Choroid plexus epithelial cell (primary cell): ENCODE results near the gene VPS35L.

Experiments used
- DNase-seq: peaks from one replicate; pipeline ENCODE4 v3.0.0-alpha.2; 2010; ENCODE audit warnings: low read depth
- H3K4me3 ChIP-seq: 2 replicates; pipeline ENCODE4 v1.5.1; 2011; ENCODE audit warnings: low read depth, mild to moderate bottlenecking, control low read depth, low read length, moderate library complexity
- TF ChIP-seq, protein P1 (sequence below): conservative IDR thresholded peaks from 2 replicates; pipeline ENCODE4 v1.5.1; 2011; ENCODE audit warnings: low read depth, mild to moderate bottlenecking, control low read depth, inconsistent platforms, low read length, moderate library complexity

VPS35L gene

DNA sequence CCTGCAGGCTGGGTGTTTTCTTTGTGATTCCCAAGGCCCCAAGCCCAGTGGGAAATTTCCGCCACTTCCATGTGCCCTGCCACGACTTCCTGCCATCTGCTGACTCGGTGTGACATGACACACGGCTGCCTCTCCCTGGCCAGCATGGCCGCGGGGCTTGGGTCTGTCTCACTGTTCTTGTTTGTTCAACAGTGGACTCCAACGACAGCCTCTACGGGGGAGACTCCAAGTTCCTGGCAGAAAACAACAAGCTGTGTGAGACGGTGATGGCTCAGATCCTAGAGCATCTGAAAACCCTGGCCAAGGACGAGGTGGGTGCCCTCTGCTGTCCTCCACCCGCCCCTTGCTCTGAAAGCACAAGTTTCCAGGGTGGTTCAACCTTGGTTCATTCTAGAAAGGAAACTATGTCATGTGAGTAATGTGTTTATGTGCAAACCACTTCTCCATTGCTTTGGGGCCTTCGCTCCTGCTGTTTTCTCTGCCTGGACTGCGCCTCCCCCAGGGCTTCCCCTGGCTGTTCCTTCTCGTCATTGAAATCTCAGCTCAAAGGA lies 135.7 kb downstream of the VPS35L start:
- DNase-seq = peak; percentile 66
- no peak overlapping the region for H3K4me3 ChIP-seq
- TF ChIP-seq, protein P1, sequence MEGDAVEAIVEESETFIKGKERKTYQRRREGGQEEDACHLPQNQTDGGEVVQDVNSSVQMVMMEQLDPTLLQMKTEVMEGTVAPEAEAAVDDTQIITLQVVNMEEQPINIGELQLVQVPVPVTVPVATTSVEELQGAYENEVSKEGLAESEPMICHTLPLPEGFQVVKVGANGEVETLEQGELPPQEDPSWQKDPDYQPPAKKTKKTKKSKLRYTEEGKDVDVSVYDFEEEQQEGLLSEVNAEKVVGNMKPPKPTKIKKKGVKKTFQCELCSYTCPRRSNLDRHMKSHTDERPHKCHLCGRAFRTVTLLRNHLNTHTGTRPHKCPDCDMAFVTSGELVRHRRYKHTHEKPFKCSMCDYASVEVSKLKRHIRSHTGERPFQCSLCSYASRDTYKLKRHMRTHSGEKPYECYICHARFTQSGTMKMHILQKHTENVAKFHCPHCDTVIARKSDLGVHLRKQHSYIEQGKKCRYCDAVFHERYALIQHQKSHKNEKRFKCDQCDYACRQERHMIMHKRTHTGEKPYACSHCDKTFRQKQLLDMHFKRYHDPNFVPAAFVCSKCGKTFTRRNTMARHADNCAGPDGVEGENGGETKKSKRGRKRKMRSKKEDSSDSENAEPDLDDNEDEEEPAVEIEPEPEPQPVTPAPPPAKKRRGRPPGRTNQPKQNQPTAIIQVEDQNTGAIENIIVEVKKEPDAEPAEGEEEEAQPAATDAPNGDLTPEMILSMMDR = no peak

DNA sequence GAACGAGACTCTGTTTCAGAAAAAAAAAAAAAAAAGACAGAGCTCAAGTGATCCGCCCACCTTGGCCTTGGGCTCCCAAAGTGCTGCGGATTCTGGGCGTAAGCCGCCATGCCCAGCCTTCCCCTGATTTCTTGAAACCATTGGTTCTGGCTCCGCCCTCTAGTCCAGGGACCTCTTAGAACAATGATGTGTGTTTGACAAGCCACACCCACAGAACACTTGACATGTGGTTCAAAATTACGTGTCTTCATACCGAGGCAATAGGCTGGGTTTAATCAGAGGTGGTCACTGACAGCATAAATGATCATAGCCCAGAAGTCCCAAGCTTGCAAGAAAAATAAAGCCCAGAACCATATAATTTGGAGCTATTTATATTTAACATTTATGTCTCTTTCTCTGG lies 139.5 kb downstream of the VPS35L start:
- TF ChIP-seq, protein P1 = no peak
- DNase-seq = no peak
- H3K4me3 ChIP-seq = no peak overlapping the region

DNA sequence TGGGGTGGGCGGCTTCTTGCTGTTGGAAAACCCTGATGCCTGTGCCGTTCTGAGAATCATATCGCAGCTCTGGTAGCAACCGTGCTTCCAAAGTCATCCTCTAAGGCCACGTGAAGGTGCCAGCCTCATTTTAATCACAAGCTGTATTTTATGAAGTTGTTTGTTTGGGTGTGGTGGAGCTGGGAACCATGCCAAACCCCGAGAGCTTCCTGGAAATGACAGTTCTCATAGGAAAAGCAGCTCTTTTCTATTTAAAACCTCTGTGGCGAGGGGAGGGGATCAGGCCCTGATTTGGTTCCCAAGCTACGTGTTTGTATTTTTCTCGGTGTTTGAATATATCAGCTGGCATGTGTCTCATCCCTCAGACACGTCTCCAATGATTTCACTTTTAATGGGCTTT lies 140.8 kb downstream of the VPS35L start:
- peak; percentile 96 for DNase-seq
- TF ChIP-seq, protein P1 = no peak
- H3K4me3 ChIP-seq = no peak overlapping the region

DNA sequence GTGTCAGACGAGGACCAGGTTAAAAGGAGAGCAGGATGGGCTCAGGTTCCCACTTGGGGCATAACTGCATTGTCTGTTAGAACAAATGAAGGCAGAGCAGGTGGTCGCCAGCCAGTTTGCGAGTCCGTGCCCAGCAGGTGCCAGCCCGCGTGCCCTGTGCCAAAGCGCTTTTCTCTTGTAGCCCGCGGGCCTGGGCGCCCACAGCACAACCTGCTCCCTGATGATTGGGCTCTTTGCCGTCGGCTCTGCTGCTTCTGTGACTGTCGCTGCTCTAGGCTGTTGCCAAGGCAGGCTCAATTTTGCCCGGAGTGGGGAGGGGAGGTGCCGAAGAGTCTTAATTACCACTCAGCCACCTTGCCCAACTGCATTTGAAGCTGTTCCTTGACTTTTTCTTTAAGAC lies 141.5 kb downstream of the VPS35L start:
- no peak overlapping the region for H3K4me3 ChIP-seq
- no peak for DNase-seq
- TF ChIP-seq, protein P1 = no peak

DNA sequence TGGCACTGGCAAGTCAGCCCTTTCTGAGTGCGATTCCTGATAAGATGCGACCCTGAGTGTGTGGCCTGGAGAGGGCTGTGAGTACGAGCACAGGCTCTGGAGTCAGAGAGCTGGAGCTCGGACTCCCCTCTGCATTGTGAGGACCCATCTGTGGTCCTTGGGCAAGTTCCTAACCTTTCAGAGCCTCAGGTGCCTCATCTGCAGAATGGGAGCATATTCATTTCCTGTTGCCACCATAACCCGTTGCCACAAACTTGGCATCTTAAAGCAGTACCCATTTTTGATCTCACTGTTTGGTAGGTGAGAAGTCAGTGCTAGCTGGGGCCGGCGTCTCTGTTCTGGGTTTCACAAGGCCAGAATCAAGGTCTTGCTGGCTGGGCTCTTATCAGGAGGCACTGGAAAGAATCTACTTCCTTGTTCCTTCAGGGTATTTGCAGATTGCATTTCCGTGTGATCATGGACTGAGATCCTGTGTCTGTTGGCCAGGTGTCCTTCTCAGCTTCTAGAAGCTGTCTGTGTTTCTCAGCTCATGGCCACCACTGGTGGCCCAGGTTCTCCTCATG lies 142.3 kb downstream of the VPS35L start:
- H3K4me3 ChIP-seq = no peak overlapping the region
- DNase-seq = no peak
- TF ChIP-seq, protein P1 = no peak

DNA sequence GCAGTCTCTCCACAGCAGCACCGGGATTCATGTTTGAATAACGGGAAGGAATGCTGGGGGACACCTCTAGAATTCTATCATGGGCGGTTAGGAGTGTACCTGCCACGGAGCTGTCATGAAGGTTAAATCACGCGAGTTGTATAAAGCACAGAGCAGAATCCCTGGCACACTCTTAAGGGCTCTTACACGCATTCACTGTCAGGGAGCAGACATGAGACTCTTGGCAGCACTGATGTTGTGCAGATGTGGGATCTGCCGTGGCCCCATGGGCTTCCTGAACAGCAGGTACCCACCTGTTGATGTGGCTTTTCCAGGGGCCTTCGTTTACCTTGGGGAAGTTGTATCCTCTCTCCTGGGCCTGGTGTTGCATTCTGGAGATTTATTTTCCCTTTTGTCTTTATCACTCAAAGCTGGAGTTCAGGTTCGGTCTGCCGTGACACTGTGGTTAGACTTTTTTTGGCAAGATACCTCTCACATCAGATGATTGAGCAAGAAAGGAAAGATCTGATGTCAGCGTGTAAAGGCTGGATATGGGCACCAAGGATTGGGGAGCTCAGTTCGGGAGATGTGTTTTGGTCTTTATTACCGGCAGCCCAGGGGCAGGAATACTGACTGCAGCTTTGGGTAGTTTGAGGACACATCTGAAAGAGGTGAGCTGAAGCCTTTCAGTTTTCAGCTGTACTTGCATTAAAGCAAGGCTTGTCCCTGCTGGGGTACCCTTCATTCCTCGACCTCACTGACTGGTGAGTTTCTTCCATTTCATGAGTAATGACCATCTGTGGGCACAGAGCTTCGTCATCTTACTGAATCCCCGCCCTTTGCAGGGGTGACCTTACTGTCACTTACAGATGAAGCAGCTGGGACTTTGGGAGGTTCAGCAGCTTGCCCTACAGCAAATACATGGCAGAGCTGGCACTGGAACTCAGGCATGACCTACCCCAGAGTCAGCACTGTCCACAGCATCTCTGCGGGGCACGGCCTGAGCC lies 143.3 kb downstream of the VPS35L start:
- TF ChIP-seq, protein P1 = no peak
- peak; percentile 62 for DNase-seq
- H3K4me3 ChIP-seq = no peak overlapping the region
